Keratinocyte (primary cell): ENCODE results near the gene RBP5. TPM values are rescaled to one million over a fixed set of nuclear protein-coding genes. Genes with fewer than 3 reads are reported as not detected.

Experiments used
- DNase-seq: peaks from one replicate; pipeline ENCODE4 v3.0.0-alpha.2; 2011; ENCODE audit warnings: low read depth, missing footprints, low spot score
- FAIRE-seq: peaks from 2 replicates; lab custom pipeline; 2011; peaks lifted over from hg19 to GRCh38; lab: Jason Lieb, UNC
- H2AFZ ChIP-seq: 2 replicates; pipeline ENCODE4 v1.6.0; 2012; ENCODE audit warnings: low read length, control low read depth, inconsistent platforms; ENCODE audit not compliant: control insufficient read depth
- H3K27ac ChIP-seq: 2 replicates; pipeline ENCODE4 v1.5.1; 2011; ENCODE audit warnings: low read length; ENCODE audit not compliant: control insufficient read depth, insufficient read depth
- H3K27me3 ChIP-seq: 3 replicates; pipeline ENCODE4 v1.6.0; 2011; ENCODE audit warnings: low read length; ENCODE audit not compliant: control insufficient read depth, insufficient read depth; ENCODE audit errors: extremely low read depth
- H3K36me3 ChIP-seq, 2 experiments: 2 replicates in 1 of 2; 3 replicates in 1 of 2; pipeline ENCODE4 v1.5.1; 2011; ENCODE audit warnings: low read length in 2 of 2, mild to moderate bottlenecking in 1 of 2; ENCODE audit not compliant: control insufficient read depth in 2 of 2, insufficient read depth in 2 of 2; ENCODE audit errors: extremely low read depth in 1 of 2
- H3K4me1 ChIP-seq: 3 replicates; pipeline ENCODE4 v1.5.1; 2011; ENCODE audit warnings: low read length; ENCODE audit not compliant: control insufficient read depth, insufficient read depth; ENCODE audit errors: extremely low read depth
- H3K4me2 ChIP-seq: 3 replicates; pipeline ENCODE4 v1.6.0; 2011; ENCODE audit warnings: low read depth, low read length; ENCODE audit not compliant: control insufficient read depth, insufficient read depth; ENCODE audit errors: extremely low read depth
- H3K4me3 ChIP-seq, 3 experiments: fragments of 200-600 bp in 1 of 3; sonication (generic) in 1 of 3; 2 replicates in 2 of 3; 3 replicates in 1 of 3; pipeline ENCODE4 v1.5.1; 2011 to 2016; ENCODE audit warnings: low read length in 3 of 3, mild to moderate bottlenecking in 3 of 3, control low read depth in 2 of 3, inconsistent platforms in 1 of 3, low read depth in 1 of 3, mixed read lengths in 1 of 3, mixed run types in 1 of 3, moderate library complexity in 1 of 3; ENCODE audit not compliant: control insufficient read depth in 2 of 3, insufficient read depth in 2 of 3; ENCODE audit errors: extremely low read depth in 1 of 3
- H3K79me2 ChIP-seq: 2 replicates; pipeline ENCODE4 v1.6.0; 2012; ENCODE audit warnings: low read length; ENCODE audit not compliant: control insufficient read depth, insufficient read depth
- H3K9ac ChIP-seq: 3 replicates; pipeline ENCODE4 v1.6.0; 2011; ENCODE audit warnings: low read length; ENCODE audit not compliant: control insufficient read depth, insufficient read depth; ENCODE audit errors: extremely low read depth
- H3K9me1 ChIP-seq: 3 replicates; pipeline ENCODE4 v1.6.0; 2011; ENCODE audit warnings: low read length; ENCODE audit not compliant: control insufficient read depth, insufficient read depth; ENCODE audit errors: extremely low read depth
- H3K9me3 ChIP-seq: 2 replicates; pipeline ENCODE4 v1.5.1; 2012; ENCODE audit warnings: low read depth, low read length; ENCODE audit not compliant: control insufficient read depth
- H4K20me1 ChIP-seq: 3 replicates; pipeline ENCODE4 v1.6.0; 2011; ENCODE audit warnings: low read length; ENCODE audit not compliant: control insufficient read depth, insufficient read depth; ENCODE audit errors: extremely low read depth
- EZH2 ChIP-seq: IDR thresholded peaks from one replicate; pipeline ENCODE4 v1.6.1; 2012; ENCODE audit warnings: inconsistent platforms, mild to moderate bottlenecking, low read length, moderate library complexity
- dilution Hi-C: fragments of 300-500 bp; cut with MboI; formaldehyde crosslinking; loops from one replicate; pipeline ENCODE4 v1.7.0; 2020; ENCODE audit warnings: low sequenced_read_pairs; ENCODE audit not compliant: extremely low pct_ligation_motif_present
- polyA minus RNA-seq, 3 experiments: library from RNA; depleted of rRNA, polyadenylated mRNA; stranded (reverse); fragments of >200 nt; gene quantifications; 1 replicate in 1 of 3; 2 replicates in 1 of 3; 3 replicates in 1 of 3; pipeline ENCODE4 v1.2.3, GENCODE V29; 2011
- polyA plus RNA-seq, 5 experiments: library from polyadenylated mRNA; depleted of rRNA in 3 of 5; stranded (reverse) in 3 of 5; stranded (forward) in 1 of 5; unstranded in 1 of 5; fragments of >200 nt; gene quantifications; 1 replicate in 1 of 5; 2 replicates in 3 of 5; 3 replicates in 1 of 5; pipeline versions ENCODE4 v1.2.1 to v1.2.3, GENCODE V29; 2011 to 2012; ENCODE audit warnings: missing spikeins in 2 of 5, low read depth in 1 of 5, low replicate concordance in 1 of 5
- TF ChIP-seq, protein P1 (sequence below), 3 experiments: IDR thresholded peaks in 1 of 3; conservative IDR thresholded peaks in 1 of 3; optimal IDR thresholded peaks in 1 of 3; 2 replicates in 2 of 3; 3 replicates in 1 of 3; pipeline versions ENCODE3 to v1.5.1; 2011; ENCODE audit warnings: low read length in 3 of 3, mild to moderate bottlenecking in 3 of 3, moderate library complexity in 2 of 3, control low read depth in 1 of 3, inconsistent platforms in 1 of 3; ENCODE audit not compliant: insufficient read depth in 2 of 3; ENCODE audit errors: extremely low read depth in 1 of 3

The RBP5 gene, protein sequence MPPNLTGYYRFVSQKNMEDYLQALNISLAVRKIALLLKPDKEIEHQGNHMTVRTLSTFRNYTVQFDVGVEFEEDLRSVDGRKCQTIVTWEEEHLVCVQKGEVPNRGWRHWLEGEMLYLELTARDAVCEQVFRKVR
- polyA plus RNA-seq (not detected in 3 replicates), polyA minus RNA-seq (not detected in 3 replicates)
- not detected for polyA plus RNA-seq (2011; ENCODE audit: low read depth)
- not detected in 2 replicates for polyA plus RNA-seq (2011; cell fraction: cytosol; rRNA removed)
- not detected in 2 replicates for polyA plus RNA-seq (2011; cell fraction: nucleus; rRNA removed)
- 1.4 and 1.8 TPM in 2 replicates for polyA plus RNA-seq (2012; ENCODE audit: low replicate concordance)
- polyA minus RNA-seq (2011; cell fraction: cytosol; rRNA and poly(A)+ RNA removed) = not detected
- polyA minus RNA-seq (2011; cell fraction: nucleus; rRNA and poly(A)+ RNA removed) = not detected in 2 replicates

DNA sequence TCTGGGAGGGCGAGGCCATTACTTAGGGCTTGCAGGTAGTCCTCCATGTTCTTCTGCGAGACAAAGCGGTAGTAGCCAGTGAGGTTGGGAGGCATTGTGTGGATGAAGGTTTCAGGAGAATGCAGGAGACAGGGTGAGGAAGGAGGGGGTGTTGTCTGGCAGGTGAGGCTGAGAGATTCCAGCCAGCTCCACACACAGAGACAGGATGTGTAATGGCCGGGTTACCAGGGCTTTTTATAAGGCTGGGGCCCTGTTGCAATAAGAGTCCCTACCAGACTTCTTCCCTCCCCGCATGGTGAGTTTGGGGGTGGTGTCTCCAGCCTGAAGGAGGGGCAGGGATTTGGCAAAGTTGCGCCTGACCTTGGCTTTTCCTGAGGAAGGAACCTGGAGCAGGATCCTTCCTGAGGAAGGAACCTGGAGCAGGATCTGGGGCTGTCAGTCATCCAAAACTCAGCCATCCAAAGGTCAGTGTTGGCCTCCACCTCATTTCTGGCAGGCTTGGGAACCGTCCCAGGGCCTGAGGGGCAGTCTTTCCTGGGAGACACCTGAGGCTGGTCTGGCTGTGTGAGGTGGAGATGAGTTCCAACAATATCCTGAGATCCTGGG lies at the start of gene RBP5:
Gene RBP5, minus strand, starts transcription at position 209 of the 606 bp plus-strand sequence. Its CDS starts 114 bp downstream, at position 95.
- no peak for DNase-seq
- peaks cover 0 to 8% of the 10 kb centered on the region in 2 experiments for H3K36me3 ChIP-seq
- H2AFZ ChIP-seq = peak within 1 kb of the TSS; percentile 37
- H3K79me2 ChIP-seq = no peaks in the 10 kb centered on the region
- dilution Hi-C loops = no loop called here
- H3K9ac ChIP-seq = peak within 1 kb of the TSS; percentile 53
- H3K27ac ChIP-seq = no peak within 1 kb of the TSS
- peak within 1 kb of the TSS; percentile 58 to 74 (median 74) for H3K4me3 ChIP-seq
- no peaks in the 10 kb centered on the region for H3K9me1 ChIP-seq
- no peak for TF ChIP-seq EZH2
- TF ChIP-seq, protein P1, sequence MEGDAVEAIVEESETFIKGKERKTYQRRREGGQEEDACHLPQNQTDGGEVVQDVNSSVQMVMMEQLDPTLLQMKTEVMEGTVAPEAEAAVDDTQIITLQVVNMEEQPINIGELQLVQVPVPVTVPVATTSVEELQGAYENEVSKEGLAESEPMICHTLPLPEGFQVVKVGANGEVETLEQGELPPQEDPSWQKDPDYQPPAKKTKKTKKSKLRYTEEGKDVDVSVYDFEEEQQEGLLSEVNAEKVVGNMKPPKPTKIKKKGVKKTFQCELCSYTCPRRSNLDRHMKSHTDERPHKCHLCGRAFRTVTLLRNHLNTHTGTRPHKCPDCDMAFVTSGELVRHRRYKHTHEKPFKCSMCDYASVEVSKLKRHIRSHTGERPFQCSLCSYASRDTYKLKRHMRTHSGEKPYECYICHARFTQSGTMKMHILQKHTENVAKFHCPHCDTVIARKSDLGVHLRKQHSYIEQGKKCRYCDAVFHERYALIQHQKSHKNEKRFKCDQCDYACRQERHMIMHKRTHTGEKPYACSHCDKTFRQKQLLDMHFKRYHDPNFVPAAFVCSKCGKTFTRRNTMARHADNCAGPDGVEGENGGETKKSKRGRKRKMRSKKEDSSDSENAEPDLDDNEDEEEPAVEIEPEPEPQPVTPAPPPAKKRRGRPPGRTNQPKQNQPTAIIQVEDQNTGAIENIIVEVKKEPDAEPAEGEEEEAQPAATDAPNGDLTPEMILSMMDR (optimal IDR thresholded peaks at IDR 0.05 in 1 of 3, IDR thresholded peaks at IDR 0.05 in 1 of 3, conservative IDR thresholded peaks at IDR 0.05 in 1 of 3; ENCODE audit: extremely low read depth in 1 of 3, insufficient read depth in 2 of 3, low read length in 3 of 3) = no peak
- peak within 1 kb of the TSS; percentile 95 for H3K4me2 ChIP-seq
- no peak for FAIRE-seq
- H3K9me3 ChIP-seq = no peaks in the 10 kb centered on the region
- H3K27me3 ChIP-seq = no peaks in the 10 kb centered on the region
- H4K20me1 ChIP-seq = peaks cover 2% of the 10 kb centered on the region
- H3K4me1 ChIP-seq = peaks cover 18% of the 10 kb centered on the region

DNA sequence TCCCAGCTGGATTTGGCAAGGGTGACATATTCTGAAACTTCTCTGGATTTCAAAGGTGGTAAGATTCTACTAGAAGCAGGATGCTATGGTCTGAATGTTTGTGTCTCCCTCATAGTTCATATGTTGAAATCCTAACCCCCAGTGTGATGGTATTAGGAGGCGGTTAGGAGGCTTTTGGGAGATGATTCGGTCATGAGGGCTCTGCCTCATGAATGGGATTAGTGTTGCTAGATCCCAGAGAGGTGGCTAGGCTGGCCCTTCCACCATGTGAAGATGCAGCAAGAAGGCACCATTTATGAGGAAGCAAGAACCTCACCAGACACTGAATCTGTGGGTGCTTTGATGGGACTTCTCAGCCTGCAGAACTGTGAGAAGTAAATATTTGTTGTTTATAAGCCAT lies 49.8 kb upstream of the RBP5 start:
- Histone ChIP-seq H3K9ac (no peak overlapping the region), H3K36me3 (no peaks in the 10 kb centered on the region), H3K79me2 (no peaks in the 10 kb centered on the region), H3K27ac (no peak overlapping the region), H3K27me3 (no peaks in the 10 kb centered on the region), H4K20me1 (no peaks in the 10 kb centered on the region), H3K9me1 (no peaks in the 10 kb centered on the region), H2AFZ (no peak overlapping the region), H3K9me3 (no peaks in the 10 kb centered on the region), H3K4me3 (no peak overlapping the region), H3K4me2 (no peak overlapping the region), H3K4me1 (peaks cover 4% of the 10 kb centered on the region)
- DNase-seq = no peak
- TF ChIP-seq, protein P1 (optimal IDR thresholded peaks at IDR 0.05 in 1 of 3, IDR thresholded peaks at IDR 0.05 in 1 of 3, conservative IDR thresholded peaks at IDR 0.05 in 1 of 3; ENCODE audit: extremely low read depth in 1 of 3, insufficient read depth in 2 of 3, low read length in 3 of 3) = no peak
- TF ChIP-seq EZH2 = no peak
- dilution Hi-C loops = no loop called here
- no peak for FAIRE-seq
